ENCODE measurements around the gene KPNA5.
"Not testable (repeated sequence)": the region's sequence is repeated elsewhere in the genome, so short reads cannot be mapped to it uniquely, and the experiment has no call there.

The KPNA5 gene

DNA sequence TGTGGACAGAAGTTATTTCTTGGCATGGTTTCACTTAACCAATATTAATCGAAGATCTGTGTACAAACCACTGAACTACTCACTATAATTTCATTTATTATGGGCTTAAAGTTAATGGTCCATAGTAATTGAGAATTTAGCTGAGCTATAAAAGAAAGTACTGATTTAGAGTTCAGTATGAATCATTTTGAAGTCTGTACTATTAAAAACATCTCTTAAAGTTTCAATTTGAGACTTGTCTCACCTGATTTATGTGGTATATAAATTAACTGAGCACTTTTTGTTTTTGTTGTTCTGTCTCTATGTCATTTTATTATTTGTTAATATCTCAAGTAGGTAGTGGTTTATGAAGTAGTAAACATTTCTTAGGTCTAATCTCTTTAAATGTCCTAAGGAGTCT is 24.9 kb downstream of the KPNA5 start:
- DNase-seq = no peak

DNA sequence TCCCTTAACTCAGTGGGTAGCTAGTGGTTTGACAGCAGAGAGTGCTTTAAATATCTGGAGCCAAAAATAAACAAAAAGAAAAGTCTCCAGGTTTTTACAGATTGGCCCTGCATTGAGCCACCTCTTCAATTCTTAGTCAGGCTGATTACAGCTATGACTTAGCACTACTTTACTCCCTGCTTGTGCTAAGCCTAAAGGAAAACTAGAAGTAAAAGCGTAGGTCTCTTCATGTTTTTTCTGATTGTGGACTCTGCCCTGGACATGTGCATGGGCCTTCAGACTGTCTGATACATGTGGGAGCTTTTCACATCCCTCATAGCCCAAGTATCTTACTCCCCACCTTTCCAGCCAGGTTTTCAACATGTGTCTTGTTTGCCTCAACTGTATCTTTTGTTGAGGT is 33.3 kb downstream of the KPNA5 start:
- no peak for DNase-seq

DNA sequence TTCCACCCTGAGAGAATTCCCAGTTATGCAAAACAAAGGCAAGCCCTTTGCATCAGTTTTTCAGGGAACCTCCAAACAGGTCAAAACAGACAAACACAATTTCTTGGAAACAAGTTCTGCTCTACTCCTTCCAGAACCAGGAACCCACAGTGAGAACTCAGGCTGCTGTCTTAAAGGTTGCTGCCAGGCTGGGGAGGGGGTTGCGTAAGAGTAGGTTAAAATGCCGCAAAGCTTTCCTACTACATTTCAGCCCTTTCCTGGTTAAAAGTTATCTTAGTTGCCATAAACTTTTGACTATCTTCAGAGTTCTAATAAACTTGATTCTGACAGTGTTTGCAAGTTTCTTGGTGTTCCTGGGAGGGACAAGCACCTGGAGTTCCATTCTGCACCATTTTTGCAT is 33.8 kb downstream of the KPNA5 start:
- DNase-seq = no peak

DNA sequence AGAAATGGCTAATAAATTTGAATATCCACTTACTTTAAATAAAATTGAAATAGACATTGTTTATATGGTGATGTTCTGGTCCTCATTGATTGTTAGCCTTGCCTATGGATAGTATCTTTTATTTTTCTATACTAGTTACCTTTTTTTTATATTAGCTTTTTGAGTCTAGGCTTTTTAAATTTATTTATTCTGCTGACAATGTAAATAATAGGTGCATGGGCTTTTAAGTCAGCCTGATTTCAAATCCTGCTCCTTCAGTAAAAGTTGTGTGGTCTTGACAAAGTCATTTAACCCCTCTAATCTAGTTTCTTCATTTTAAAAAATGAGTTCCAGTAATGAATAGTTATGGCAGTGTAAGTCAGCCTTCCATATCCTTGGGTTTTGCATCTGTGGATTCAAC is 45.9 kb downstream of the KPNA5 start:
- no peak for DNase-seq

DNA sequence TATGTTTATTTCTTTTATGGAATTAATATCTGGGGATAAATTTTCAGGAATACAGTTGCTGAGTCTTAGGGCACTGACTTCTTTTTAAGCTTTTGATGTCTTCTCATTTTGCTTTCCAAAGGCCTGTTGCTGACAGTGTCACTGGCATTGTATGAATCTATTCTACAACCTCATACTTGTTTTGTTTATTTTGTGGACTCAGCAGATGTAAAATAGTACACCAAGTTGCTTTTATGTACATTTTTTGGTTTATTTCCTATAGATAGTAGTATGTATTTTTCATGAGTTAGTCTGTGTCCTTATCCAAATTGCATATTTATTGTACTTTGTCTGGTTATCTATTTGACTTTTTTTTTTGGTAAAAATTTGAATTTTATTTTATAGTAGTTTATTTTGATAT is 49.5 kb downstream of the KPNA5 start:
- DNase-seq = no peak

DNA sequence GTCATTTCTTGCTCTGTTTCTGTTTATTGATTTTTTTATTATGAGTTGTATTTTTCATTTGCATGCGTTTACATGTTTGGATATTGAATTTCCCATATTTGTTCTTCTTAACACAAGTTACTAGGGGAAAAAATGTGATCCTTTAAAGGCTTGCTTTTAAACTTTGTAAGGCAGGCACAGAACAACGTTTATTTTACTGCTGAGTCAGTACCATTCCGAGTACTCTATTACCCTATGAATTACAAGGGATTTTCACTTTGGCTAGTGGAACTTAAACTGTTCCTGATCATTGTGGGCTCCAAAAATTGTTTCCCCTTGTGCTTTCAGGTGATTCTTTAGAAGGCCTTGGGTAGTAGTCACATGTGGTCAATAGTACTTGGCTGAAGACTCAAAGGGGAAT is 56.0 kb downstream of the KPNA5 start:
- DNase-seq = no peak

DNA sequence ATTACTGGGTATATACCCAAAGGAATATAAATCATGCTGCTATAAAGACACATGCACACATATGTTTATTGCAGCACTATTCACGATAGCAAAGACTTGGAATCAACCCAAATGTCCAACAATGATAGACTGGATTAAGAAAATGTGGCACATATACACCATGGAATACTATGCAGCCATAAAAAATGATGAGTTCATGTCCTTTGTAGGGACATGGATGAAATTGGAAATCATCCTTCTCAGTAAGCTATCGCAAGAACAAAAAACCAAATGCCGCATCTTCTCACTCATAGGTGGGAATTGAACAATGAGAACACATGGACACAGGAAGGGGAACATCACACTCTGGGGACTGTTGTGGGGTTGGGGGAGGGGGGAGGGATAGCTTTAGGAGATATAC is 59.5 kb downstream of the KPNA5 start:
- DNase-seq = not testable (repeated sequence)

DNA sequence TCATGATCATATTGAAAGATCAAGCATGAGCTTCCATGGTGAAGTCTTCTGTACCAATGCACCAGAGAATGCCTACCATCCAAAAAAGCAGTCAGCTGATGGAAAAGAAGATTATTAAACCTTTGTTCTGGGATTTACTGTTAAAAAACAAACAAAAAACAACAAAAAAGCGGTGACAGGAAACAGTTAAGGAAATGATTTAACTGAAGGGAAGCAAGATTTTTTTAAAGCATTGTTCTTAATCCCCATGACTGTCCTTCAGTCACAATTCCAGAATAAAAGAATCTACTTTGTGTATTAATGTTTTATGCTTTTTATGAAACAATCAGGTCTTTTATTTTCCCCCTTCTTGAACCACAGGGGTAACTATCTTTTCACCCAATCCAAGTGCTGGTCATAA is 60.6 kb downstream of the KPNA5 start:
- no peak for DNase-seq

DNA sequence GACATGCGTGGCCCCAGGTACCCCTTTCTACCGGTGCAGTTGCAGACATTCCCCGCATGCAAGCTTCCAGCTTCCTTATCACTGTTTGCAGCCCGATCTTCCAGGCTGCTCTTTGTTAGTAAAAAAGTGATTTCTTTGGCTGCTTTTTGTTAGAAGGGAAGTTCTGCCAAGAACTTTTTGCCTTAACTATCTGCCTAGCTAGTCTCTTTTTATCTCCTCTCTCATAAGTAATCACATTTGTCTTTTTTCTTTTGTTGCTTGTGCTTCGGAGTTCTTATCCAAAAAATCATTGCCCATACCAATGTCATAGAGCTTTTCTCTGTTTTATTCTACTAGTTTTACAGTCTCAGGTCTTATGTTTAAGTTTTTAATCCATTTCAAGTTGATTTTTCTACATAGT is 64.2 kb downstream of the KPNA5 start:
- DNase-seq = no peak

DNA sequence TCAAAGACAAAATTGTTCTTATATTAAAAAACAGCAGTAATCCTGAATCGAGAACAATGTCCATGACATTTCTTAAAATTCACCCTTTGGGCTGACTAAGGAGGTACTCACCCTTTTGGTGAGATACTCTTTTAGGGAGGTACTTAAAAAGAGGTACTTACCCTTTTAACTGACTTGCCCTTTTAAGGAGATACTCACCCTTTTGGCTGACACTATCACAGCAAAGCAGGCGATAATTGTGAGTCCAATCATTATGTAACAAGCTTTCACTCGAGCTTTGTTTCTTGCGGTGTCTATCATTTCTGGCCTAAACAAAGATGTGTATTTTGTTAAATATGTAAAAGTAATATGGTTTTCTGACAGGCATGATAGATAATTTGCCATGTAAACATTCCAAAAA is 80.8 kb downstream of the KPNA5 start:
- no peak for DNase-seq

DNA sequence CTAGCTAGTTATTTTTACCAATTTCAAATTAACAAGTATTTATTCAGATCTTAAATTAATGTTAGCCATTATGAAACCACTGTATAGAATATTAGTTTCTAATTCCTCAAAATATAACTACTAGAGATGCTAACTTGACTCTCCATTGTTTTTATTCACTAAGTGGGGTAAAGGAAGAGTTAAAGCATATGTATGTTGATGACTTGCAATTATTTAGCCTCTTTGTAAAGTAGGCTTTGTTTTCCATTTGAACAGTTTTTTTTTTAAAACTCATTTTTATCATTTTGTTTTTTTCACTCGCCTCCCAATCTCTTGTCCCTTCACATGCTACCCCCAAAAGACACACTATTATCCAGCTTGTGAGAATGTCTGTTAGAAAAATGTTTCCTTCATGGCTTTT is 81.2 kb downstream of the KPNA5 start:
- no peak for DNase-seq

DNA sequence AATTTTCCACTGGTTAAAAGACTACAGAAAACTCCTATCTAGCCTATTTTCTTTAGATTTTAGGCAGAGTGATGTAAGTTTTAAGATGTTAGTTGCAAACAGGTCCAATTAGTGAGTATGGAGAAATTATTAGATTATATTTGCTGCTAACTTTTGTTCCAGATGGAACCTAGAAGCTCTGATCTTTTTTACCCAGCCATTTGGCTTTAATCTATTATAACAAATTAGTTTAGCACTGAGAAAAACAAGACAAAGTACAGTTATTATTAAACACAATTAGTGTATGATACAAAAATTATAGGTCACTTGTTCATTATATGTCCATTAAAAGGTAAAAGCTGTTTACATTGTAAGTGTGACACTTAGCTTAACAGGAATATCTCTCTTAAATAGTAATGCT is 82.0 kb downstream of the KPNA5 start:
- no peak for DNase-seq

DNA sequence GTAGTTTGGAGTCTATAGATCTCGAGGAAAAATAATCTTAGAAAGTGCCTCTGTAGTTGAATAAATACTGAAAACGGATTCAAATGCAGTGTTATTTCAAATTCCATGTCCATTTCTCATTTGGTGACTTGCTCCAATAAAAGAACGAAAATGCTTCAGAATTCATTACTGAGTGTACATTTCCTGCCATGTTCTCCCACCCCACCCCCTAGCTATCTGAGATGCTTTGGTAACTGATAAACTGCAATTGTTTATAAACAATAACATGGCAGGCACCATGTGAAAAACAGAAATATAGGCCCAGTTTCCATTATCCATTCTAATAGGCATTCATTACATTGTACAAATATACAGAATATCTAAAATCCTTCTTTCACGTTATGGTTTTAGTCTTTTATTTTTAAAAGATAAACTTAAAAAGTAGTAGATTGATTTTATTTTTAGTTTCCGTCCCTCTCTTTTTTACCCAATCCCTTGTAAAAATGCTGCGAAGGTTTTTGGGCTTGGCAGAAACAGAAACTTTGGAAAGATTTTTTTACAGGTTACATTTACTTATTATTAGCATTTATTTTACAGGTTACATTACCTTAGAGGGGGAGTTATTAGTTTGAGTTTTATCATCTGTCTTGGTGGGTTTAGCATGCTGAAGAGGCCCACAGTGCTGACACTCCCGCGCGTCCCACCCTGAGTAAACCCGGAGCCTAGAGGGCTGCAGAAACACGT is 83.1 kb downstream of the KPNA5 start:
- DNase-seq = no peak

DNA sequence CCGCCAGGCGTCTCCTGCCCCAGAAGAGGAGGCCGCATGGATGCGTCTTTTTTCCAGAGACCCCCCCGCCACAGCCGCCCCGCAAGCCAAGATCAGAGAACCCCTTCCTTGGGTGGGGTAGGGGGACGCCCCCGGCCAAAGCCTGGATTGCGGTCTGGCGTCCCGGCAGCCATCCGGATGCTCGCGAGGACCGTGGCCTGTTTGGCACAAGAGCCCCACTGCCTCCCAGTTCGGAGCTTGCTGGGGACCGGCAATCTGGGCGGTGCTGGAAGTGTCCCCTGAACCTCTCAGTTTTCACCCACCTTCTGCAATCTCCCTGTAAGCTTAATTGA is 83.6 kb downstream of the KPNA5 start:
- DNase-seq = no peak

DNA sequence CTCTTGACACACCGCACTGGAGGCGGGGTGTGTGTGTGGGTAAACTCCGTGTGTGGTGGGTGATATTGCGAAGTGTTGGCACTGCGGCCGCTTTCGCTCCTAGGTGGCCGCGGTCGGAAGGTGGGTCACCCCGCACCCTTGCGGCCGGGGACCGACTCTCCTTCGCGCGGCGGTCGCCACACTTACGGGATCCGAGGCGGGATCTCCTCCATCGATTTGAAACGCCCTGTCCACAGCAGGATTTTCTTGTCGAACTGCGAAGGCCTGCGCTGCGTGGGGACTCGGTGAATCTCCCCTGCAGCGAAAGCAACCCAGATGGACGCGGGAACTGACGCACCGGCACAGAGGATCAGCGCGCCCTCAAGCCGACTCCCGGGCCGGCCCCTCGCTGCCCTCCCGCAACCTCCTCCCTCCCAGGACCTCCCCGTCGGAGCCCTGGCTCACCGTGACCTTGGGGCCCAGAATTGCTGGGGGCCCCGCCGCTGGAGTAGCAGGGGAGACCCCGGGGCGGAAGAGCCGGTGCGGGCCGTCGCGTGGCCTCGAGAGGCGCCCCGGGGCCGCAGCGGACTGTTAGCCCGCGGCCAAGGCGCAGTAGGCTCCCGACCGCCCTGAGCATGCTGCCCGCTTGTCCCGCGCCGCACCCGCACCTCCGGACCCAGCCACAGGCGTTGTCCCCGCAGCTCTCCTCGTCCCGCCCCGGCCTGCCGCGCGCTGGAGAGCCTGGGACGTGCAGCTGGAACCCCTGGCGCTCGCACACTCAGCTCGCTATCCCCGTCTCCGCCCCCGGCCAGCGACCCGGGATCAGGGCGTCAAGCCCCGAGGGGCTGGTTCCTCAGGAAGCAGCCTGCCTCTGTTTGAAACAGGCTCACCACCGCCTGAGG is 84.2 kb downstream of the KPNA5 start, which contains the start of gene FAM162B:
Gene FAM162B (minus strand): TSS at position 759 of the 881 bp plus-strand sequence. CDS start 143 bp downstream, at position 616.
- DNase-seq = no peak

DNA sequence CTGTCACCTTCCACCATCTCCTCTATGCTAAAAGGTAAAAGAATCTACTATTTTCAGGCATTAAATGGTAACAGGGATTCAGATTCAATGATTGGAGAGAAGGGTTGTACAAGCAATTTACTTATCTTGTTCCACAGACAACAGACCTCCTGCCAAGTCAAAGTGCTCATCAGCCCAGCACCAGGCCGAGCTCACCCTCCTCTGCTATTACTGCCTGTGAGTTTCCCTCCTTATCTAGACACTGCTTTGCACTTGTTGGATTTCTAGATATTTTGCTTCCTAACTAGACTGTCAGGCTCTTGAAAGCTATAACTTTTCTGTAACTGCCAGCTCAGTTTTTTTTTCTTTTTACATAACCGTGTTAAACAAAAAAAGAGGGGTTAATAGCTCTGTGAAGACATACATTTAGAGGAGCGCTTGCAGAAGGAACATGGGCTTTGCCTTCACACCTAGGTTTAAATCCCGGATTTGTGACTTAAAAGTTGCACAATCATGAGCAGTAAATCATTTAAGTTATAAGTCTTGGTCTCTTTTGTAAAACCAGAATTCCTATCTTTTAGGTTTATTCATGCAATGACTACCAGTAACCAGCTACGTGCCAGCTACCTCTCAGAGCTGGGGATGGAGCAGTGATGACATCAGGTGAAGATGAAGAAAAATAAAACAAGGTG is 85.6 kb downstream of the KPNA5 start:
- no peak for DNase-seq

DNA sequence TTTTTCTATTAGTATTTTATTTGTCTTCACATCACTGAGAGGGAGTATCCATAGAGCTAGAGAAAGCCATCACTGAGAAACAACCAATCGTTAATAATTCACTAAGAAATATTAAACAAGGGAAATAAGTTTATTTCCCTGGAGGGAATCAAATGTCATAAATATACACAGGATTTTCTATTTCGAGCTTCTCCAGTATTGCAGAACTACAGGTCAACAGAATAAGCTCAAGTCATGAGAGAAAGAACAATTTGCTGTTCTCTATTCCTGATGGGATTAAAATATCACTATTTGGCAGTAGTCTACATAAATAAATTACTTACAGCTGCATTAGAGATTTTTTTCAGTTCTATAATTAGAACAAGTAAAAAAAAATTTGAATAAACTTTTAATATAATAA is 86.7 kb downstream of the KPNA5 start:
- DNase-seq = no peak

DNA sequence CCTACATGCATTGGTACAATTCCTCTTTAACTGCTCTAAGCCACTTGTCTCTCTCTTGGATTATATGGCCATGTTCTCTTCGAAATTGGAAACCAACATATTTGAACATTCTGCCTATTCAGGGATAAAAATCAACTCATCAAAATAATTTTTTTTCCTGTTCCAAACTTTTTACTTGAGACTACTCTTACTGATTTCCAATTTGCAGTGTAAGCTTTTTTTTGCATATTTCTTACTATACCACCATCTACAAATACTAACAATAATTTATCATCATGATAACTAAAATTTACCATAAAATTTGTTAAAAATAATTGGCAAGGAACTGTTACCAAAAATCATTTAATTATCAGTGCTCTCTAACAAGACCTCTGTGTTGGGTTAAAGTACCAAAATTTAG is 91.4 kb downstream of the KPNA5 start:
- no peak for DNase-seq

DNA sequence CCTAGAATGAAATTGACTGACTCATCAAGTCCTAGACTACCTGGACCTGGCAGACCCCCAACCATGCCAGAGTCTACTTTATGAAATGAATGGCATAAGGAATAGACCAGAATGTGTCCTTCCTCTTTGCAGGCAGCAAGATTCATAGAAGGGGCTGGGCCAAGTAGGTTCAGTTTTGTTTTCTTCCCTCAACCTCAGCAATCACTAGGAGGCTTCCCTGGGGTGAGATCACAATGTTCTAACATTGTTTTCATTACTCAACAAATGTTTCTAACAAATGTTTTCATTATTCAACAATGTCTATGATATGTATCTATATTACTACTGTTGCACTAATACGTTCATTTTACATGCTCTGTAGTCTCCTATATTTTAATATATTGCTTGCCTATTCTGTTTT is 92.9 kb downstream of the KPNA5 start:
- DNase-seq = no peak

DNA sequence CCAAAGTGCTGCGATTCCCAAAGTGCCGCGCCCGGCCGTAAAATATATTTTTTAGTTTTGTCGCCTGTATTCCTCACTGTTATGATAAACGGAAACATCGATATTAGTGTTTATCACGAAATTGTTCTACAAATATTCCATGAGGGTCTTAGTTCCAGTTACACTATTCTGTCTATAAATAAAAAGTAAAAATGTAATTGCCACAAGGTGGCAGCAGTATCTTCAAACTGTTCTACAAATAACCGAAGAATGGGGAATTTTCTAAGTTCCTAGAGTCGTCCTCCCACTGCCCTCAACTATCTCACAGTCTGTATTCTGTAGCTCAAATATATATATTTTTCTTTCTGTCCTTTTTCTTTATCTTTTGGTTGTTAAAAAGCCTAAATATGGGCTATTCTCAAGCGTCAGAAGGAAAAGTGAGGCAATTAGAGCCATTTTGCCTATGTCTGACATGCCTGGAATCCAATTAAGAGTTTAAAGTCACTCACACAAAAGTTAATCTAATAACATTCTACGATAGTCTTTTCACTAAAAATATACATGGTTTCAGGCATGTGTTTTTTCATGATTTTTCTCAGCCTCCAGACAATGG is 98.7 kb downstream of the KPNA5 start:
- DNase-seq = no peak

DNA sequence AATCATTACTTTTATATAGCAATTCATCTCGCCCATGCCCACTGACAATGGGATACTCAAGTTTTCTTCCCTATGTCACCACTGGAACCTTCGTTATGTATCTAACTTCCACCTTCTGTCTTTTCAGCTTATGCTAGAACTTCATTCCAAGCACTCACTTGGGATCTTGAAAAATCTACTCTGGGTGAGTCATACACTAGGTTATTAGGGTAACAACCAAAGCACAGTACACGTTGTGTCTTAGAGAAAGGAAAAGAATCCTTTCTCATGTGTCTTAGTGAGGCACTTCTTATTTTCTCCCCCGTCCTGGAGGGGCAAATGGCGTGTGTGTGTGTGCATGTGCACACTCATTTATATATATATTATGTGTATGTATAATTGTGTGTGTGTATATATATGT is 102.8 kb downstream of the KPNA5 start:
- no peak for DNase-seq

All from activated CD4-positive, alpha-beta T cell treated with anti-CD3 and anti-CD28 coated beads, Interleukin-2, amount 50 U/mL, for 1 hour (primary cell).